Measurements from ENCODE around the gene CDK10.
"Not testable (repeated sequence)": the region's sequence is repeated elsewhere in the genome, so short reads cannot be mapped to it uniquely, and the experiment has no call there.

The CDK10 gene

GRCh38 chr16:89686520-89687091 is at the start of gene CDK10:
Gene CDK10 (plus strand): TSS chr16:89686689. CDS start chr16:89686711, 22 bp downstream.
- peak; percentile 82 to 85 for DNase-seq (ENCODE audit: low read depth in 2 of 2)

- DNase-seq (ENCODE audit: low read depth in 2 of 2) = no peak
Observed at GRCh38 chr16:89637379-89637778, 49.1 kb upstream of the CDK10 start.

GRCh38 chr16:89638455-89638854 is 48.0 kb upstream of the CDK10 start:
- no peak for DNase-seq (ENCODE audit: low read depth in 2 of 2)

GRCh38 chr16:89639385-89639784 is 47.1 kb upstream of the CDK10 start:
- no peak for DNase-seq (ENCODE audit: low read depth in 2 of 2)

- no peak for DNase-seq (ENCODE audit: low read depth in 2 of 2)
Observed at GRCh38 chr16:89641458-89642119, 44.9 kb upstream of the CDK10 start.

GRCh38 chr16:89642574-89642973 is 43.9 kb upstream of the CDK10 start:
- no peak for DNase-seq (ENCODE audit: low read depth in 2 of 2)

GRCh38 chr16:89643769-89644300 is 42.7 kb upstream of the CDK10 start:
- no peak for DNase-seq (ENCODE audit: low read depth in 2 of 2)

GRCh38 chr16:89645122-89645521 is 41.4 kb upstream of the CDK10 start:
- no peak for DNase-seq (ENCODE audit: low read depth in 2 of 2)

GRCh38 chr16:89646270-89646669 is 40.2 kb upstream of the CDK10 start:
- DNase-seq (ENCODE audit: low read depth in 2 of 2) = no peak

- DNase-seq (ENCODE audit: low read depth in 2 of 2) = no peak
Observed at GRCh38 chr16:89646906-89647305, 39.6 kb upstream of the CDK10 start.

- DNase-seq (ENCODE audit: low read depth in 2 of 2) = no peak
Observed at GRCh38 chr16:89651584-89651983, 34.9 kb upstream of the CDK10 start.

- no peak for DNase-seq (ENCODE audit: low read depth in 2 of 2)
Observed at GRCh38 chr16:89653656-89654295, 32.7 kb upstream of the CDK10 start.

GRCh38 chr16:89655062-89655643 is 31.3 kb upstream of the CDK10 start:
- no peak for DNase-seq (ENCODE audit: low read depth in 2 of 2)

GRCh38 chr16:89656435-89657121 is 29.9 kb upstream of the CDK10 start:
- no peak for DNase-seq (ENCODE audit: low read depth in 2 of 2)

GRCh38 chr16:89657442-89658220 is 28.9 kb upstream of the CDK10 start, which contains the start of the genes CHMP1A and SPATA33:
Gene CHMP1A (minus strand): TSS chr16:89657708. CDS start chr16:89657588, 120 bp downstream.
Gene SPATA33 (plus strand): TSS chr16:89657836. CDS start chr16:89657912, 76 bp downstream.
- DNase-seq (ENCODE audit: low read depth in 2 of 2) = peak; percentile 85 to 86

- no peak for DNase-seq (ENCODE audit: low read depth in 2 of 2)
Observed at GRCh38 chr16:89658221-89658879, 28.1 kb upstream of the CDK10 start.

GRCh38 chr16:89660146-89660545 is 26.3 kb upstream of the CDK10 start:
- DNase-seq (ENCODE audit: low read depth in 2 of 2) = no peak

- no peak for DNase-seq (ENCODE audit: low read depth in 2 of 2)
Observed at GRCh38 chr16:89661215-89661614, 25.3 kb upstream of the CDK10 start.

GRCh38 chr16:89664238-89664637 is 22.3 kb upstream of the CDK10 start:
- not testable (repeated sequence) for DNase-seq (ENCODE audit: low read depth in 2 of 2)

GRCh38 chr16:89667000-89667399 is 19.5 kb upstream of the CDK10 start:
- not testable (repeated sequence) for DNase-seq (ENCODE audit: low read depth in 2 of 2)

All from stimulated activated CD8-positive, alpha-beta memory T cell treated with anti-CD3 and anti-CD28 coated beads, Interleukin-7, amount 100 ng/mL, for 1 hour (primary cell).